ENCODE measurements around the gene ANAPC2. TPM values are rescaled to one million over a fixed set of nuclear protein-coding genes. Genes with fewer than 3 reads are reported as not detected.

The ANAPC2 gene
- total and polyA plus RNA-seq, 12 donors, result 23.7 to 69.6 (median 27.7) TPM

DNA sequence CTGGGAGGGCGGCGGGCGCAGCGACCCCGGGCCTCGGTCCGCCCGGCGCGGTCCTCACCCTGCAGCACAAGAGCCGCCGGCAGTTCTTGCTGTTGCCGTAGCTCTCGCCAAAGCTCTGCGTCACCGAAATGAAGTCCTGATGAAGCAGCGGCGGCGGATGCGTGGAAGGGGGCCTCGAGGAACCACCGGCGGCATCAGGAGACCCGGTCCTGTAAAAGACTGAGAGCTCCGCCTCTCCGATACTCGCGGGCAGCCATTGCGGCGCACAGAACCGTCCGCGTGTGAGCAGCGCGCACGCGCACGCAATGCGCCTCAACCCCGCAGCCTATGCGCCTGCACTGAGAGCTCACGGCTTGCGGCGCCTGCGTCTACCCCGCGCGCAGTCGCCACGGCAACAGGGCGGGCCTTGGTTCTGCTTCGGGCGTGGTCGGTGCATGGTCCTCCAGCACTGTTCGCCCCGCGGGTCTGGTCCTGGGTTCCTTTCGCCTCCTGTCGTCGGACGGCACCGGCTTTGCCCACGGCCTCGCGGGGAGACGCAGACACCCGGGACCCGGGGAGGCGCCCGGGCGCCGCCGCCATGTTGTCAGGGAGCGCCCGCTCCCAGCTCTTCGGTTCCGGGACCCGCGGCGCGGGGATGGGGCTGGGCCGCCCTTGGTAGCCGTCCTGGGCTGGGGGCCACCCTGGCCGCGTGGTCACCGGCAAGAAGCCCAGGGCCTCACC, 58.7 kb downstream of the ANAPC2 start:
- H3K9me3 ChIP-seq, result peaks cover 0 to 15% (median 0%) of the 10 kb centered on the region in 11 donors
- ATAC-seq (peak; percentile 98 to 100 (median 99)), DNase-seq (peak; percentile 85 to 90)
- peaks cover 9 to 42% (median 28%) of the 10 kb centered on the region in 9 donors for H3K4me1 ChIP-seq
- H3K4me3 ChIP-seq, result peak overlapping the region; percentile 50 to 94 (median 82)
- WGBS, 2 donors, result 0 to 2% methylated on average over 84 to 86 of the region's 86 CpGs
- TF ChIP-seq, protein P1, sequence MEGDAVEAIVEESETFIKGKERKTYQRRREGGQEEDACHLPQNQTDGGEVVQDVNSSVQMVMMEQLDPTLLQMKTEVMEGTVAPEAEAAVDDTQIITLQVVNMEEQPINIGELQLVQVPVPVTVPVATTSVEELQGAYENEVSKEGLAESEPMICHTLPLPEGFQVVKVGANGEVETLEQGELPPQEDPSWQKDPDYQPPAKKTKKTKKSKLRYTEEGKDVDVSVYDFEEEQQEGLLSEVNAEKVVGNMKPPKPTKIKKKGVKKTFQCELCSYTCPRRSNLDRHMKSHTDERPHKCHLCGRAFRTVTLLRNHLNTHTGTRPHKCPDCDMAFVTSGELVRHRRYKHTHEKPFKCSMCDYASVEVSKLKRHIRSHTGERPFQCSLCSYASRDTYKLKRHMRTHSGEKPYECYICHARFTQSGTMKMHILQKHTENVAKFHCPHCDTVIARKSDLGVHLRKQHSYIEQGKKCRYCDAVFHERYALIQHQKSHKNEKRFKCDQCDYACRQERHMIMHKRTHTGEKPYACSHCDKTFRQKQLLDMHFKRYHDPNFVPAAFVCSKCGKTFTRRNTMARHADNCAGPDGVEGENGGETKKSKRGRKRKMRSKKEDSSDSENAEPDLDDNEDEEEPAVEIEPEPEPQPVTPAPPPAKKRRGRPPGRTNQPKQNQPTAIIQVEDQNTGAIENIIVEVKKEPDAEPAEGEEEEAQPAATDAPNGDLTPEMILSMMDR (IDR thresholded peaks at IDR 0.05), result no peak
- H3K27me3 ChIP-seq, result peaks cover 0 to 38% (median 20%) of the 10 kb centered on the region in 7 donors
- H3K36me3 ChIP-seq, result no peaks in the 10 kb centered on the region
- intact Hi-C loops (cut with DNase I), result loop anchor here in 2 of 10 donors (10.0 kb wide), 1 partner anchor 55 kb away; the partner anchor contains the start of genes ANAPC2 (in 2 of the 2) and SSNA1 (in 2 of the 2)
- H3K27ac ChIP-seq, result peak overlapping the region in 9 of 10 donors; percentile 67 to 87 (median 82)

DNA sequence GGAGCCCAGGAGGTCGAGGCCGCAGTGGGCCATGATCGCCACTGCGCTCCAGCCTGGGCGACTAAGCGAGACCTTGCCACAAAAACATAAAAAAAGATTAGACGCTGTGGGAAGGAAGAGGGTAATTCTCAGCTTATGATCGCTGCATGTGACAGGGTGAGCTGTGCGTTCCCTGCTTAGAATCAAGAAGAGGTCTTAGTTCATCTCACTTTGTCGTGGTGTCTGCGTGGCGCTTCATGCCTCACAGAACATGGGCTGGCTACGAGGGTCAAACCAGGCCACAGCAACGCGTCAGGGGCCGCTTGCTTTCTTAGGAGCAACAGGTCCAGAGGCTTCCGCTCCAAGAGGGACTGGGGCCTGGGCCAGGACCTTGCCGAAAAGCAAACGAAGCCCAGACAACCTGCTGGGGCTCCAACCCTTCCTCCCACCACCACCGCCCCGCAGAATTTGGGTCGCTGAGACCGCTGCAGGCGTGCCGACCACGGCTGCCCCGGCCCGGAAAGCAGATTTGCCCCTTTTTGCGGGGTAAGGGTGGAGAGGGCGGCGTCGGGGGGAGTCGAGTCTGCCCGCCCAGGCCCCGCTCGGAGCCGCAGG, 59.4 kb downstream of the ANAPC2 start:
- peaks cover 0 to 31% (median 14%) of the 10 kb centered on the region in 7 donors for H3K27me3 ChIP-seq
- ATAC-seq (peak in 5 of 8 donors; percentile 2 to 33 (median 24)), DNase-seq (no peak)
- H3K9me3 ChIP-seq, result peaks cover 0 to 15% (median 0%) of the 10 kb centered on the region in 11 donors
- H3K36me3 ChIP-seq, result no peaks in the 10 kb centered on the region
- H3K27ac ChIP-seq, result peak overlapping the region in 9 of 10 donors; percentile 67 to 87 (median 82)
- TF ChIP-seq, protein P1 (IDR thresholded peaks at IDR 0.05), result no peak
- intact Hi-C loops (cut with DNase I), result no loop called here
- 25 to 27% methylated on average over 37 of the region's 37 CpGs for WGBS, 2 donors
- H3K4me3 ChIP-seq, result peak overlapping the region; percentile 50 to 94 (median 82)
- H3K4me1 ChIP-seq, result peaks cover 9 to 42% (median 28%) of the 10 kb centered on the region in 9 donors

GRCh38 chr9:137128158-137128861, 60.0 kb downstream of the ANAPC2 start:
- ATAC-seq, result no peak
- TF ChIP-seq, protein P1 (IDR thresholded peaks at IDR 0.05), result no peak
- no peak for DNase-seq
- intact Hi-C loops (cut with DNase I), result no loop called here
- 74 to 75% methylated on average over 19 of the region's 19 CpGs for WGBS, 2 donors
- peaks cover 9 to 42% (median 28%) of the 10 kb centered on the region in 9 donors for H3K4me1 ChIP-seq
- peaks cover 0 to 26% (median 10%) of the 10 kb centered on the region in 7 donors for H3K27me3 ChIP-seq
- H3K27ac ChIP-seq, result peak overlapping the region in 6 of 10 donors; percentile 32 to 87 (median 74)
- H3K9me3 ChIP-seq, result peaks cover 0 to 15% (median 0%) of the 10 kb centered on the region in 11 donors
- peak overlapping the region in 8 of 10 donors; percentile 65 to 94 (median 82) for H3K4me3 ChIP-seq
- no peaks in the 10 kb centered on the region for H3K36me3 ChIP-seq

All from heart right ventricle (tissue), 16 donors.